Naive thymus-derived CD4-positive, alpha-beta T cell (primary cell): ENCODE measurements around the gene CKAP5. TPM values are rescaled to one million over a fixed set of nuclear protein-coding genes. Genes with fewer than 3 reads are reported as not detected.
A peak's percentile ranks its signal among the peaks of the same experiment; 100 is the strongest.

Source experiments
- ATAC-seq: fragments of 150-1000 bp; cut with Tn5 transposase; 2 replicates; pipeline ENCODE4 v1.10.0; 2021; ENCODE audit warnings: mild to moderate bottlenecking, moderate library complexity
- CTCF ChIA-PET: fragments of 350-600 bp; sonication (Branson Sonifier 250); formaldehyde crosslinking; loops from one replicate; lab custom pipeline; 2021; ENCODE audit warnings: antibody characterized with exemption; lab: Charles Lee
- POLR2A ChIA-PET: fragments of 350-600 bp; sonication (Branson Sonifier 250); formaldehyde crosslinking; loops from one replicate; lab custom pipeline; 2021; ENCODE audit warnings: antibody characterized with exemption, inconsistent platforms; lab: Charles Lee
- DNase-seq, 9 donors: peaks; one replicate each; pipeline versions ENCODE4 v3.0.0 to v3.0.0-alpha.2; 2020 to 2022; ENCODE audit warnings: mixed read lengths in 1 of 9
- H3K27ac ChIP-seq: one replicate; pipeline ENCODE4 v1.7.0; 2013; ENCODE audit warnings: mild to moderate bottlenecking, low read depth, low read length, moderate library complexity
- H3K27me3 ChIP-seq, 2 donors: one replicate each; pipeline ENCODE4 v1.7.0; 2013; ENCODE audit warnings: low read length in 2 of 2, mild to moderate bottlenecking in 2 of 2, moderate library complexity in 2 of 2; ENCODE audit not compliant: control insufficient read depth in 2 of 2, insufficient read depth in 2 of 2
- H3K36me3 ChIP-seq, 3 experiments: 1 replicate in 2 of 3; 2 replicates in 1 of 3; pipeline ENCODE4 v1.7.0; 2013; ENCODE audit warnings: low read length in 3 of 3, mild to moderate bottlenecking in 3 of 3, moderate library complexity in 1 of 3; ENCODE audit not compliant: insufficient read depth in 3 of 3, control insufficient read depth in 2 of 3
- H3K4me1 ChIP-seq, 2 donors: one replicate each; pipeline ENCODE4 v1.7.0; 2013; ENCODE audit warnings: low read length in 2 of 2, mild to moderate bottlenecking in 2 of 2, moderate library complexity in 1 of 2; ENCODE audit not compliant: control insufficient read depth in 2 of 2, insufficient read depth in 2 of 2
- H3K4me3 ChIP-seq: 2 replicates; pipeline ENCODE4 v1.7.0; 2013; ENCODE audit warnings: mild to moderate bottlenecking, low read length
- H3K9me3 ChIP-seq, 3 experiments: 1 replicate in 2 of 3; 2 replicates in 1 of 3; pipeline ENCODE4 v1.7.0; 2013; ENCODE audit warnings: low read length in 3 of 3; ENCODE audit not compliant: control insufficient read depth in 2 of 3
- H3K27ac Mint-ChIP-seq, 9 donors: one replicate each; pipeline ENCODE4 v1.8.0; 2020 to 2022; ENCODE audit warnings: mixed read lengths in 9 of 9, mild to moderate bottlenecking in 8 of 9, moderate library complexity in 5 of 9, inconsistent platforms in 2 of 9
- H3K27me3 Mint-ChIP-seq, 5 donors: one replicate each; pipeline ENCODE4 v1.8.0; 2021 to 2022; ENCODE audit warnings: mixed read lengths in 5 of 5, mild to moderate bottlenecking in 1 of 5
- H3K36me3 Mint-ChIP-seq, 5 donors: one replicate each; pipeline ENCODE4 v1.8.0; 2020 to 2022; ENCODE audit warnings: mixed read lengths in 5 of 5, mild to moderate bottlenecking in 3 of 5, inconsistent platforms in 1 of 5
- H3K4me1 Mint-ChIP-seq, 7 donors: one replicate each; pipeline ENCODE4 v1.8.0; 2020 to 2022; ENCODE audit warnings: mixed read lengths in 7 of 7, mild to moderate bottlenecking in 3 of 7, inconsistent platforms in 1 of 7
- H3K4me3 Mint-ChIP-seq, 10 donors: one replicate each; pipeline ENCODE4 v1.8.0; 2020 to 2022; ENCODE audit warnings: mild to moderate bottlenecking in 10 of 10, mixed read lengths in 10 of 10, moderate library complexity in 6 of 10, inconsistent platforms in 2 of 10
- H3K9me3 Mint-ChIP-seq, 11 donors: one replicate each; pipeline ENCODE4 v1.8.0; 2020 to 2022; ENCODE audit warnings: mixed read lengths in 11 of 11, mild to moderate bottlenecking in 4 of 11, inconsistent platforms in 1 of 11, moderate library complexity in 1 of 11
- intact Hi-C, 2 donors: fragments of 100-400 bp; cut with micrococcal nuclease; formaldehyde crosslinking; loops; one replicate each; pipeline ENCODE4 v1.15.1; 2023
- polyA plus RNA-seq, 2 donors: library from polyadenylated mRNA; unstranded; fragments of 300-500 nt; fragmentation: Illumina TruSeq; gene quantifications; one replicate each; pipeline ENCODE4 v1.2.3, GENCODE V29; 2021
- total RNA-seq, 6 experiments: library from RNA in 5 of 6; stranded (reverse) in 5 of 6; gene quantifications; 1 replicate in 5 of 6; 2 replicates in 1 of 6; pipeline ENCODE4 v1.2.3 and lab custom pipeline; 2021 to 2026

Gene CKAP5
- total RNA-seq (100 to 1,000 TPM in 1 of 5 experiments, 10 to 100 TPM in 4; 28.3 to 126 (median 46.0) TPM), polyA plus RNA-seq (10 to 100 TPM; 10.9 to 23.8 TPM), total RNA-seq (lab: John Stamatoyannopoulos, UW) (89.4 reads per million, percentile 82 among the genes with 10 or more reads in this experiment)

- Mint-ChIP-seq H3K4me3 (peak within 1 kb of the TSS; percentile 85 to 99 (median 97)), H3K36me3 (peaks cover 0 to 9% (median 0%) of the 10 kb centered on the region in 5 donors), H3K9me3 (no peaks in the 10 kb centered on the region), H3K4me1 (peaks cover 33 to 50% (median 43%) of the 10 kb centered on the region in 7 donors), H3K27me3 (no peaks in the 10 kb centered on the region), H3K27ac (peak within 1 kb of the TSS; percentile 88 to 97 (median 93))
- ChIA-PET POLR2A (interaction anchor here (0.6 kb wide), 1 partner anchor 801 kb away, joined by 3 read pairs; no protein-coding TSS in a partner anchor), CTCF (interaction anchor here (0.9 kb wide), 1 partner anchor 316 kb away, joined by 3 read pairs; no protein-coding TSS in a partner anchor)
- peaks cover 0 to 14% of the 10 kb centered on the region in 2 donors for H3K4me1 ChIP-seq
- peak within 1 kb of the TSS; percentile 71 for H3K27ac ChIP-seq
- no peaks in the 10 kb centered on the region for H3K9me3 ChIP-seq
- DNase-seq, result peak; percentile 63 to 89 (median 80)
- intact Hi-C loops, result loop anchor here (1.0 to 10.0 kb wide), 11 partner anchors 20 to 869 kb away; partner anchors contain the start of genes ATG13 (in 2 of the 2), CSTPP1 (in 2 of the 2), HARBI1 (in 2 of the 2) and AGBL2 (in 1 of the 2)
- peak; percentile 96 for ATAC-seq
- H3K27me3 ChIP-seq, result no peaks in the 10 kb centered on the region
- H3K36me3 ChIP-seq, result no peaks in the 10 kb centered on the region
- H3K4me3 ChIP-seq, result peak within 1 kb of the TSS; percentile 71
Measured at GRCh38 chr11:46845740-46846509, at the start of gene CKAP5. Gene CKAP5, minus strand, starts transcription at chr11:46846280. Its CDS starts 25,049 bp downstream, at chr11:46821231.

DNA sequence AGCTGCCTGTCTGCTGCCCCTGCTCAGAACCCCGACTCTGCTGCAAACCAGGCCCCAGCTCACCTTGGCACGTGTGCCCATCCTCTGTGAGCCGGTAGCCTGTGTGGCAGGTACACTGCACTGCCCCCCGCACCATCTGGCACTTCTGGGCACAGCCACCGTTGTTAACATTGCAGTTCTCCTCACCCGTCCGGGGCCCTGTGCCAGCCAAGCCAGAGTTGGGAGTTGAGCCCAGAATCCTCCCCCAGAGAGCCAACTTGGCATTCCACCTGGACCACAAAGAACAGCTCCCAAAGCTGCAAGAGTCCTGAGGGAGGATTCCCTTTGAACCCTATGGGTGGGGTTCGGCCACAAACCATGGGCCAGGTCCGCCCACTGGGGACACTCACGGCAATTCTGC, 49.7 kb upstream of the CKAP5 start:
- Histone ChIP-seq H3K27me3 (no peaks in the 10 kb centered on the region), H3K4me3 (no peak overlapping the region), H3K9me3 (no peaks in the 10 kb centered on the region), H3K36me3 (no peaks in the 10 kb centered on the region), H3K27ac (no peak overlapping the region), H3K4me1 (no peaks in the 10 kb centered on the region)
- intact Hi-C loops, result no loop called here
- peaks cover 0 to 4% (median 0%) of the 10 kb centered on the region in 5 donors for H3K27me3 Mint-ChIP-seq
- DNase-seq, result no peak
- POLR2A ChIA-PET, result no interaction called here
- no peaks in the 10 kb centered on the region for H3K9me3 Mint-ChIP-seq
- H3K36me3 Mint-ChIP-seq, result no peaks in the 10 kb centered on the region
- H3K27ac Mint-ChIP-seq, result no peak overlapping the region
- CTCF ChIA-PET, result no interaction called here
- no peak for ATAC-seq
- H3K4me3 Mint-ChIP-seq, result no peak overlapping the region
- no peaks in the 10 kb centered on the region for H3K4me1 Mint-ChIP-seq

GRCh38 chr11:46894961-46895360, 48.9 kb upstream of the CKAP5 start:
- H3K27ac Mint-ChIP-seq, result no peak overlapping the region

GRCh38 chr11:46894506-46894905, 48.4 kb upstream of the CKAP5 start:
- ATAC-seq (no peak), DNase-seq (no peak)
- Histone ChIP-seq H3K9me3 (no peaks in the 10 kb centered on the region), H3K4me3 (no peak overlapping the region), H3K4me1 (no peaks in the 10 kb centered on the region), H3K27ac (no peak overlapping the region), H3K36me3 (no peaks in the 10 kb centered on the region), H3K27me3 (no peaks in the 10 kb centered on the region)
- Mint-ChIP-seq H3K36me3 (no peaks in the 10 kb centered on the region), H3K27ac (no peak overlapping the region), H3K27me3 (peaks cover 0 to 4% (median 0%) of the 10 kb centered on the region in 5 donors), H3K9me3 (no peaks in the 10 kb centered on the region), H3K4me3 (no peak overlapping the region), H3K4me1 (peaks cover 0 to 5% (median 0%) of the 10 kb centered on the region in 7 donors)
- CTCF ChIA-PET, result interaction anchor here (1.8 to 5.4 kb wide), 2 partner anchors 260 to 266 kb away, joined by 6 to 34 read pairs; no protein-coding TSS in a partner anchor
- POLR2A ChIA-PET, result no interaction called here
- intact Hi-C loops, result no loop called here

More at GRCh38 chr11:46894961-46895360, 48.9 kb upstream of the CKAP5 start:
- no peak overlapping the region for H3K4me3 ChIP-seq
- no peaks in the 10 kb centered on the region for H3K9me3 ChIP-seq
- DNase-seq (no peak), ATAC-seq (no peak)
- no peaks in the 10 kb centered on the region for H3K36me3 ChIP-seq
- Mint-ChIP-seq H3K36me3 (no peaks in the 10 kb centered on the region), H3K4me3 (no peak overlapping the region), H3K27me3 (peaks cover 0 to 4% (median 0%) of the 10 kb centered on the region in 5 donors), H3K4me1 (peaks cover 0 to 1% (median 0%) of the 10 kb centered on the region in 7 donors), H3K9me3 (no peaks in the 10 kb centered on the region)
- no peak overlapping the region for H3K27ac ChIP-seq
- no peaks in the 10 kb centered on the region for H3K4me1 ChIP-seq
- intact Hi-C loops, result no loop called here
- H3K27me3 ChIP-seq, result no peaks in the 10 kb centered on the region
- ChIA-PET CTCF (interaction anchor here (1.8 to 5.4 kb wide), 2 partner anchors 259 to 265 kb away, joined by 6 to 34 read pairs; no protein-coding TSS in a partner anchor), POLR2A (no interaction called here)

- H3K27ac Mint-ChIP-seq, result no peak overlapping the region
Measured at GRCh38 chr11:46892838-46893237, 46.8 kb upstream of the CKAP5 start.

DNA sequence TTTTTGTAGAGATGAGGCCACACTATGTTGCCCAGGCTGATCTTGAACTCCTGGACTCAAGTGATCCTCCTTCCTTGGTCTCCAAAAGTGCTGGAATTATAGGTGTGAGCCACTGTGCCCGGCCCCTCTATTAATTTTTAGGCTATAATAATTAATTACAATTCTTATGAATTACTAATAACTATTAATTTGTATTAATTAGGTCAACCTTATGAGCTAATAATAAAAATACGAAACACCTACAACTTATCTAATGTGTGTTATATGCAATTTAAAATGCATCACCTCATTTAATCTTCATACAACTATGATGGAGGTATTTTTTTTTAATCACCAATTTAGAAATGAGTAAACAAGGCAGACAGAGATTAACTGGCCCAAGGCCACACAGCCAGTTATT, 46.0 kb upstream of the CKAP5 start:
- H3K27ac ChIP-seq, result no peak overlapping the region
- intact Hi-C loops, result no loop called here
- no peaks in the 10 kb centered on the region for H3K27me3 ChIP-seq
- no peaks in the 10 kb centered on the region for H3K36me3 ChIP-seq
- no peak overlapping the region for H3K4me3 Mint-ChIP-seq
- H3K27me3 Mint-ChIP-seq, result peaks cover 0 to 5% (median 0%) of the 10 kb centered on the region in 5 donors
- no peaks in the 10 kb centered on the region for H3K4me1 ChIP-seq
- H3K9me3 ChIP-seq, result no peaks in the 10 kb centered on the region
- DNase-seq, result no peak
- H3K36me3 Mint-ChIP-seq, result no peaks in the 10 kb centered on the region
- H3K27ac Mint-ChIP-seq, result no peak overlapping the region
- no peak for ATAC-seq
- POLR2A ChIA-PET, result no interaction called here
- peaks cover 0 to 6% (median 0%) of the 10 kb centered on the region in 7 donors for H3K4me1 Mint-ChIP-seq
- CTCF ChIA-PET, result interaction anchor here (0.6 to 5.4 kb wide), 6 partner anchors 89 to 272 kb away, joined by 3 to 34 read pairs (median 6); no protein-coding TSS in a partner anchor
- no peaks in the 10 kb centered on the region for H3K9me3 Mint-ChIP-seq
- H3K4me3 ChIP-seq, result no peak overlapping the region

More at GRCh38 chr11:46892838-46893237, 46.8 kb upstream of the CKAP5 start:
- intact Hi-C loops, result no loop called here
- ChIA-PET CTCF (interaction anchor here (1.1 to 5.4 kb wide), 2 partner anchors 262 to 268 kb away, joined by 3 to 34 read pairs; no protein-coding TSS in a partner anchor), POLR2A (interaction anchor here (0.6 kb wide), 1 partner anchor 378 kb away, joined by 3 read pairs; no protein-coding TSS in a partner anchor)
- Mint-ChIP-seq H3K4me1 (peaks cover 0 to 6% (median 0%) of the 10 kb centered on the region in 7 donors), H3K27me3 (peaks cover 0 to 5% (median 0%) of the 10 kb centered on the region in 5 donors), H3K36me3 (no peaks in the 10 kb centered on the region), H3K4me3 (no peak overlapping the region), H3K9me3 (no peaks in the 10 kb centered on the region)
- Histone ChIP-seq H3K36me3 (no peaks in the 10 kb centered on the region), H3K27me3 (no peaks in the 10 kb centered on the region), H3K27ac (no peak overlapping the region), H3K9me3 (no peaks in the 10 kb centered on the region), H3K4me1 (no peaks in the 10 kb centered on the region), H3K4me3 (no peak overlapping the region)
- no peak for ATAC-seq
- DNase-seq, result no peak
